Activated T-helper 2 cell treated with anti-CD3 and anti-CD28 coated beads, Interferon-gamma antibody, Interleukin-2, Interleukin-4, amounts not matched to agents 10 μg/mL and 5 μg/mL and 100 μg/mL, durations not matched to agents 14 hours and 24 hours and 36 hours (primary cell): ENCODE data around the gene NUP54. TPM values are rescaled to one million over a fixed set of nuclear protein-coding genes. Genes with fewer than 3 reads are reported as not detected.
A peak's percentile ranks its signal among the peaks of the same experiment; 100 is the strongest.

Experiments
- DNase-seq: peaks from one replicate; pipeline ENCODE4 v3.0.0; 2021; ENCODE audit warnings: low spot score
- H3K27ac Mint-ChIP-seq: one replicate; pipeline ENCODE4 v1.8.0; 2021; ENCODE audit warnings: mixed read lengths
- H3K27me3 Mint-ChIP-seq: one replicate; pipeline ENCODE4 v1.8.0; 2021; ENCODE audit warnings: low read depth, mixed read lengths
- H3K36me3 Mint-ChIP-seq: one replicate; pipeline ENCODE4 v1.8.0; 2021; ENCODE audit warnings: low read depth, mixed read lengths
- H3K4me1 Mint-ChIP-seq: one replicate; pipeline ENCODE4 v1.8.0; 2021; ENCODE audit warnings: low read depth, mixed read lengths
- H3K4me3 Mint-ChIP-seq: one replicate; pipeline ENCODE4 v1.8.0; 2021; ENCODE audit warnings: low read depth, mild to moderate bottlenecking, moderate library complexity, mixed read lengths
- H3K9me3 Mint-ChIP-seq: one replicate; pipeline ENCODE4 v1.8.0; 2021; ENCODE audit warnings: mixed read lengths
- intact Hi-C: fragments of 100-400 bp; cut with micrococcal nuclease; formaldehyde crosslinking; loops from one replicate; pipeline ENCODE4 v1.15.1; 2023
- total RNA-seq: library from RNA; stranded (reverse); gene quantifications from 2 replicates; pipeline ENCODE4 v1.2.3, GENCODE V29; 2022

The NUP54 gene
- total RNA-seq, 1 donor from 2014 or later: 75.6 TPM

DNA sequence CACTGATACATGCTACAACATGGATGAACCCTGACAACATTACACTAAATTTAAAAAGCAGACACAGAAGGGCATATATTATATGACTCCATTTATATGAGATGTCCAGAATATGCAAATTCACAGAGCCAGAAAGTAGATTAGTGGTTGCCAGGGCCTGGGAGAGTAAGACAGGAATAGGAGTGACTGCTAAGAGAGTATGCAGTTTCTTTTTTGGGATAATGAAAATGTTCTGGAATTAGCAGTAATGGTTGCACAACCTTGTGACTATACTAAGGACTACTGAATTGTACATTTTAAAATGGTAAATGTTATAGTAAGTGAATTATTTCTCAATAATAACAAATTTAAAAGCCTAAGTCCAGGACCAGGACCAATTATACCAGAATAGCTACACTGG lies 29.5 kb upstream of the NUP54 start:
- no peak overlapping the region for H3K4me3 Mint-ChIP-seq
- H3K27ac Mint-ChIP-seq: no peak overlapping the region
- intact Hi-C loops: loop anchor here (10.0 kb wide), 1 partner anchor 1273 kb away; no protein-coding TSS in a partner anchor

GRCh38 chr4:76175336-76175735 lies 27.1 kb upstream of the NUP54 start:
- no peaks in the 10 kb centered on the region for H3K36me3 Mint-ChIP-seq

More for the DNA sequence above, 29.5 kb upstream of the NUP54 start:
- no peaks in the 10 kb centered on the region for H3K36me3 Mint-ChIP-seq
- H3K9me3 Mint-ChIP-seq: no peaks in the 10 kb centered on the region
- no peaks in the 10 kb centered on the region for H3K27me3 Mint-ChIP-seq
- no peak for DNase-seq
- H3K4me1 Mint-ChIP-seq: no peaks in the 10 kb centered on the region

GRCh38 chr4:76174216-76174615 lies 26.0 kb upstream of the NUP54 start:
- Mint-ChIP-seq H3K4me1 (no peaks in the 10 kb centered on the region), H3K27me3 (no peaks in the 10 kb centered on the region), H3K9me3 (no peaks in the 10 kb centered on the region), H3K36me3 (no peaks in the 10 kb centered on the region), H3K4me3 (no peak overlapping the region), H3K27ac (no peak overlapping the region)
- no peak for DNase-seq
- intact Hi-C loops: loop anchor here (10.0 kb wide), 1 partner anchor 1269 kb away; no protein-coding TSS in a partner anchor

More at GRCh38 chr4:76175336-76175735, 27.1 kb upstream of the NUP54 start:
- no peak for DNase-seq
- Mint-ChIP-seq H3K4me3 (no peak overlapping the region), H3K4me1 (no peaks in the 10 kb centered on the region), H3K9me3 (no peaks in the 10 kb centered on the region), H3K27ac (no peak overlapping the region), H3K27me3 (no peaks in the 10 kb centered on the region)
- intact Hi-C loops: loop anchor here (10.0 kb wide), 1 partner anchor 1271 kb away; no protein-coding TSS in a partner anchor

DNA sequence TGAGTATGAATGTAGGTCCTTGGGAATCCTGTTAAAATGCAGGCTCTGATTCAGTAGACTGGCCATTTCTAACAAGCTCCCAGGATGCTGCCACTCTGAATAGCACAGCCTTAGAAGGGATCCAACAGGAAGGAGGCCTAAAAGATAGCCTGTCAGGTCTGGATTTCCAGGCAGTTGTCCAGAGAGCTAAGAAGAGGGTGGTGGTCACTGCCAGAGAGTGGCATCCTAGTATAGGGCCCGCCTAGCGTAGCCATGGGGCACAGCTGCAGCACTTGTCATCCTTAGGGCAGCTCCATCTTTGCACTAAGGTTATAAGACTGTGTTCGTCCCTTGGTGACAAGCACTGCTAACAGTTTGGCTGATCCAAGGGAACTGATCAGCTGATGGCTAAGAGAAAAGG lies 20.5 kb upstream of the NUP54 start:
- no peaks in the 10 kb centered on the region for H3K4me1 Mint-ChIP-seq
- intact Hi-C loops: no loop called here
- H3K27ac Mint-ChIP-seq: no peak overlapping the region
- H3K36me3 Mint-ChIP-seq: no peaks in the 10 kb centered on the region
- no peaks in the 10 kb centered on the region for H3K9me3 Mint-ChIP-seq
- H3K27me3 Mint-ChIP-seq: no peaks in the 10 kb centered on the region
- no peak for DNase-seq
- no peak overlapping the region for H3K4me3 Mint-ChIP-seq

DNA sequence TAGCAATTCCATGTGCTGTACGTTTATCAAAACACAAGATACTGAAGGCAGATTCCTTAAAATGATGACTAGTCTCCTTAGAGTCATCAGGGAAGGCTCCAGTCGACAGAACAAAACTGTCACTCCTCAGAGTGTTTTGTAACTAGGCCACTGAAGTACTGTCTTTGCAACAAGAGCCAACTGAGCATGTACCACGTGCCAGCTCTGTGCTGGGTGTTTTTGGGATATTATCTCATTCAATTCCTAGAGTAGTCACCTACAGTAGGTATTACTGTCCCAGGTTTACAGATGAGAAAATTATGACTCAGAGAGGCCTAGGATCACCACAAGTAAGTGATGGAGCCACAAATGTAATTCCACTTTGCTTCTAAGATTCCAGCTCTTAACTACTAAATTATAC lies 18.3 kb upstream of the NUP54 start:
- H3K4me1 Mint-ChIP-seq: no peaks in the 10 kb centered on the region
- DNase-seq: no peak
- H3K27me3 Mint-ChIP-seq: no peaks in the 10 kb centered on the region
- H3K4me3 Mint-ChIP-seq: no peak overlapping the region
- H3K27ac Mint-ChIP-seq: no peak overlapping the region
- no peaks in the 10 kb centered on the region for H3K9me3 Mint-ChIP-seq
- no peaks in the 10 kb centered on the region for H3K36me3 Mint-ChIP-seq
- intact Hi-C loops: no loop called here

DNA sequence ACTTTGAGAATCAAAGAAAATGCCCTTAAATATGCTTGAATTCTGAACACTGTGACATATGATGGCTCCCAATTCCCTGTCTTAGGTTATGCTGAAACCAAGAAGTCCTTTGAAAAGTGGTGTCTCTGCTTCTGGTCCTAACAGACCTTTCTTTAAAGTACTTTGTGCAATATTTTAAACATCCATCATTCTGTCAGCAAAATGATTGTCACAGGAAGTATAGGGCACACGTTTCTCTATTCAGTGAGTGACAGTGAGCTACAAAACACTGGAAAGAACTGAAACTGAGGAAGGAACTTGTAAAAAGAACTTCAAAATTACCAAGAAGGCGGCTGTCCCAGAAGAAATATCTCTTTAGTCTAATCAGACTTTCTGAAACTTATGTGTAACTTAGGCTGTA lies 12.2 kb upstream of the NUP54 start:
- Mint-ChIP-seq H3K27ac (no peak overlapping the region), H3K4me1 (no peaks in the 10 kb centered on the region), H3K27me3 (peaks cover 3% of the 10 kb centered on the region), H3K9me3 (no peaks in the 10 kb centered on the region), H3K36me3 (no peaks in the 10 kb centered on the region), H3K4me3 (no peak overlapping the region)
- DNase-seq: no peak
- intact Hi-C loops: no loop called here

- DNase-seq: no peak
- Mint-ChIP-seq H3K4me1 (no peaks in the 10 kb centered on the region), H3K27ac (no peak overlapping the region), H3K36me3 (no peaks in the 10 kb centered on the region), H3K9me3 (no peaks in the 10 kb centered on the region), H3K27me3 (peaks cover 3% of the 10 kb centered on the region), H3K4me3 (no peak overlapping the region)
- intact Hi-C loops: no loop called here
Observed at GRCh38 chr4:76156635-76157034, 8.4 kb upstream of the NUP54 start.

DNA sequence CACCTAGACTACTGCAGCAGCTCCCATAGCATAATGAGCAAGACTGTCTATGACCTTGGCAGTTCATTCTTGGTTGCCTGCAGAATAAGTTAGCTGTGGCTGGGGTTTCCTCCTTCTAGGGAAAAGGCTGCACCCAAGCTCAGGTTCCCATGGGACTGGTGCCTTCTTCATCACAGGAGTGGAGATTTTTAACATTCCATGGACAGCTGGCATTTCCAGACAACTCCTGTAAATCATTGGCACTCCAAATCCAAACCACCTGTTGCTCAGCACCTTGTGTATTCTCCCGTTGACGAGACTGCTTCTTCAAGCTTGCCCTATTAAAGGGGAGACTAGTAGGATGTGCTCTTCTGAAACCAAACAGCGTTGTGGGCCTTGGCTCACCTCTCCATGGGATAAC lies 7.8 kb upstream of the NUP54 start:
- no peak for DNase-seq
- no peaks in the 10 kb centered on the region for H3K4me1 Mint-ChIP-seq
- peaks cover 3% of the 10 kb centered on the region for H3K27me3 Mint-ChIP-seq
- intact Hi-C loops: no loop called here
- no peak overlapping the region for H3K4me3 Mint-ChIP-seq
- H3K36me3 Mint-ChIP-seq: no peaks in the 10 kb centered on the region
- no peak overlapping the region for H3K27ac Mint-ChIP-seq
- H3K9me3 Mint-ChIP-seq: no peaks in the 10 kb centered on the region

DNA sequence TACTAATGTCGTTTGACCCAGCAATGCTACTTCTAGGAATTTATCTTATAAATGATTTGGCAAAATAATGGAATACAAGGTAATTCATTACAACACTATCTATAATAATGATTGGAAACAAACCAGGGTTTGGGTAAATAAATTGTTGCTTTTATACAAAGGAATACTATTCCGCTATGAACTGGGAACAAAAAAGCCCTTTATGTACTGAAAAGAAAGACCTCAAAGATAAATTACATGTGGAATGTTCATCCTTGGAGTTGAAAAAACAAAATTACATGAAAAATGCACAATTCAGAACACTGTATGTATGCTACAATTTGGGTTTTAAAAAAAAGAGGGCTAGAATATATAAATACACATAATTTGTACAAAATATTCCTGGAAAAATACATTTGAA lies 5.2 kb upstream of the NUP54 start:
- Mint-ChIP-seq H3K27me3 (peaks cover 3% of the 10 kb centered on the region), H3K36me3 (no peaks in the 10 kb centered on the region), H3K27ac (no peak overlapping the region), H3K4me3 (no peak overlapping the region), H3K4me1 (peaks cover 6% of the 10 kb centered on the region), H3K9me3 (no peaks in the 10 kb centered on the region)
- no peak for DNase-seq
- intact Hi-C loops: no loop called here

DNA sequence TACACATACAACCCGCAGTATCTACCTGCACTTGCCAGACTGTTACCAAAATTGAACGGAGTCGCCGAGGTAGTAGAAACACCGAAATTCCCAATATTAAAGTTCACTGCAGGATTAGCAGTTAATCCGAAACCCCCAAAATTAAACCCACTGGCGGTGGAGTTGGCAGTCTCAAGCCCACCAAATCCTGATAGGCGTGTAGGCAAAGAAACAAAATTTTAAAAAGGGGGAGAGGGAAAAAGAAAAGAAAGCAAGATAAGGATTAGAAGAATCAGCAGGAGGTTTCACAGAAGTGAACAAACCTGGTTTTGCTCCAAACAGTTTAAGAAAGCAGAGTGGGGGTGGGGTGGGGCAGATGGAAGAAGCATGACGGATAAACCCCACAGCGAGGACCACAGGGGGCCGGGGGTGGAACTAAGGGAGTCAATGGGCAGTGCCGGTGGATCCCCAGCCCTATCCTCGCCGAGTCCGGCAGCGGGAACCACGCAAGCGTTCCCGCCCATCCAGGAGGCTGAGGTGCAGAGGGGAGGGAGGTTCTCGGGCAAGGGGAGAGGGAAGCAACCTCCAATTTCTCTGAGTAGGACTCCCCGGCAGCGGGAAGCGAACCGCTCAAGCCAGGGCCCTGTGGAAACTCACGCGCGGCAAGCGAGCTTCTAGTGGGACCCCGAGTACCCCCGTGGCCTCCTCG lies 599 bp downstream of the NUP54 start:
- peaks cover 26% of the 10 kb centered on the region for H3K4me1 Mint-ChIP-seq
- DNase-seq: peak; percentile 44
- no peaks in the 10 kb centered on the region for H3K9me3 Mint-ChIP-seq
- peak overlapping the region; percentile 89 for H3K4me3 Mint-ChIP-seq
- intact Hi-C loops: loop anchor here (1.0 to 10.0 kb wide), 6 partner anchors 67 to 927 kb away; partner anchors contain the start of genes CCNI, G3BP2, NAAA and RCHY1
- peak overlapping the region; percentile 94 for H3K27ac Mint-ChIP-seq
- H3K27me3 Mint-ChIP-seq: no peaks in the 10 kb centered on the region
- peaks cover 21% of the 10 kb centered on the region for H3K36me3 Mint-ChIP-seq

DNA sequence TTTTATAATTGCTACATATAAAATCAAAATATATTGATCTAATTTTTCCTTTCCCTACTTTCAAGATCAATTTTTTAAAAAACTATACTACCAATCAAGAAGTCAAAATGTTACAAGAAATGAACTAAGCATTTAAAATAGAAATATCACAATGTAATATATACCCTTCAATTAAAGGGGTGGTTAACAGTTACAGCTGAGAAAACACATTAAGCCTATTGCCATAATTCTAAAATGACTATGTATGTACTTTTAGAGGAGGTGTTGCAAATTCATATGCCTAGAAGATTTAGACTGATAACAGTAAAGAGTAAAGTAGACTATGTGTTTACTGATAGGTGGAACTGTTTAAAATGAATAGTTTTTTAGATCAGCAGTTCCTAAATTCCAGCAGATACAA lies 3.7 kb downstream of the NUP54 start:
- H3K36me3 Mint-ChIP-seq: peaks cover 49% of the 10 kb centered on the region
- intact Hi-C loops: loop anchor here (10.0 kb wide), 1 partner anchor 930 kb away; the partner anchor contains the start of gene CCNI

DNA sequence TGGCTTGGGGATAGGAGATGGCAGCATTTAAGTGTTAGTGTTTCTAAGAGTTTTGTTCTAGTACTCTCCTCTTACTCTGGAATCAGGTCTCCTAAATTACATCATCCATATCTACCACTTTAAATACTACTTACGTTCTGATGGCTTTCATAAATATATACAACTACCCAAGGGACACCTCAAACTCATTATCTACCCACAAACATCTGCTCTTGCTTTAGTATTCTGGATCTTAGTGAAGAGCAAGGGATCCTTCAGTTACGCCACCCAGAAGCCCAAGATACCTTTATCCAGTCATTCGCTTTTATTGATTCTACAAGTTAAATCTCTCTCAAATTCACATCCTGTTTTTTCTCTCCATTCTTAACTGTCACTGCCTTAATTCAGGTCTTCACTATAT lies 7.0 kb downstream of the NUP54 start:
- no peak overlapping the region for H3K27ac Mint-ChIP-seq
- no peak for DNase-seq
- intact Hi-C loops: loop anchor here (10.0 kb wide), 1 partner anchor 934 kb away; the partner anchor contains the start of gene CCNI
- peaks cover 67% of the 10 kb centered on the region for H3K36me3 Mint-ChIP-seq
- no peak overlapping the region for H3K4me3 Mint-ChIP-seq
- no peaks in the 10 kb centered on the region for H3K9me3 Mint-ChIP-seq
- H3K27me3 Mint-ChIP-seq: no peaks in the 10 kb centered on the region
- peaks cover 19% of the 10 kb centered on the region for H3K4me1 Mint-ChIP-seq

More for the DNA sequence above, 3.7 kb downstream of the NUP54 start:
- H3K9me3 Mint-ChIP-seq: no peaks in the 10 kb centered on the region
- no peak for DNase-seq
- H3K27me3 Mint-ChIP-seq: no peaks in the 10 kb centered on the region
- no peak overlapping the region for H3K27ac Mint-ChIP-seq
- H3K4me3 Mint-ChIP-seq: no peak overlapping the region
- H3K4me1 Mint-ChIP-seq: peaks cover 26% of the 10 kb centered on the region

DNA sequence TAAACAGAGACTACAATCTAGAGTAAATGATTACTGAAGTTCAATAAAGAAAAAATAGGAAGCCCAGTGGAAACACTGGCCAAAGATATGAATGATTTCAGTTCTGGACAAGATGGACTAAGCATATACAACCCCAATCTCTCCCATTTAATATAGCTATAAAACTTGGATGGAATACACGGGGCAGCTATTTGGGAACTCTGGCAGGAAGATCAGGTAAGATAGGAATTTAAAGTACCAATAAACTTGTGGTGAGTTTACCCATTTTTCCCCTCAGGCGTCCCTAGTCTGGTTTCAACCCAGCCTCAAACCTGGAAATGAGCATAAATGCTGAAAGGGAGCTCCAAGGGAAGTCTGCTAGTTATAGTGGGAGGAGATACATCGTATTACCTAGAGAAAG lies 20.4 kb downstream of the NUP54 start:
- DNase-seq: no peak
- no peaks in the 10 kb centered on the region for H3K27me3 Mint-ChIP-seq
- no peaks in the 10 kb centered on the region for H3K4me1 Mint-ChIP-seq
- H3K36me3 Mint-ChIP-seq: peaks cover 59% of the 10 kb centered on the region
- H3K9me3 Mint-ChIP-seq: no peaks in the 10 kb centered on the region
- H3K27ac Mint-ChIP-seq: no peak overlapping the region
- intact Hi-C loops: no loop called here
- H3K4me3 Mint-ChIP-seq: no peak overlapping the region
